ENCODE measurements around the gene S1PR5. TPM values are rescaled to one million over a fixed set of nuclear protein-coding genes. Genes with fewer than 3 reads are reported as not detected.

S1PR5 gene
- total RNA-seq, 1 experiment from 2014 or later = 2.4 TPM

GRCh38 chr19:10553943-10554381 is 36.7 kb upstream of the S1PR5 start:
- H3K4me3 ChIP-seq (ENCODE audit: low read length) = no peak overlapping the region
- no peak overlapping the region for H2AFZ ChIP-seq (ENCODE audit: low read length)
- intact Hi-C loops (cut with micrococcal nuclease) = no loop called here
- no peaks in the 10 kb centered on the region for H3K4me1 ChIP-seq (ENCODE audit: insufficient read depth, low read length)
- no peaks in the 10 kb centered on the region for H3K27me3 ChIP-seq (ENCODE audit: low read length)
- peaks cover 38% of the 10 kb centered on the region for H3K36me3 ChIP-seq (ENCODE audit: low read depth, low read length)
- H3K27ac ChIP-seq (ENCODE audit: low read length) = no peak overlapping the region
- H3K9me3 ChIP-seq (ENCODE audit: low read length) = no peaks in the 10 kb centered on the region
- no peaks in the 10 kb centered on the region for H4K20me1 ChIP-seq (ENCODE audit: low read length)
- no peaks in the 10 kb centered on the region for H3K79me2 ChIP-seq (ENCODE audit: low read length)
- POLR2A ChIA-PET (ENCODE audit: unreplicated experiment) = no interaction called here
- TF ChIP-seq EZH2phosphoT487 (IDR thresholded peaks at IDR 0.05; ENCODE audit: borderline replicate concordance, low read length) (no peak), CTCF (conservative IDR thresholded peaks at IDR 0.05; ENCODE audit: low read depth, low read length) (no peak), EZH2 (IDR thresholded peaks at IDR 0.05; ENCODE audit: low read length, unreplicated experiment) (no peak)
- H3K9me2 ChIP-seq (replicated peaks; ENCODE audit: low read length) = no peaks in the 10 kb centered on the region
- CTCF ChIA-PET = no interaction called here
- no peak for DNase-seq
- no peak for ATAC-seq
- H3F3A ChIP-seq (ENCODE audit: low read length, unreplicated experiment) = no peaks in the 10 kb centered on the region
- BruUV-seq (replicated peaks) = no TSS peak
- no peak overlapping the region for H3K9ac ChIP-seq (ENCODE audit: low read length)
- no peak overlapping the region for H3K4me2 ChIP-seq (ENCODE audit: low read length)

GRCh38 chr19:10553087-10553667 is 35.9 kb upstream of the S1PR5 start:
- intact Hi-C loops (cut with micrococcal nuclease) = no loop called here
- H3K36me3 ChIP-seq (ENCODE audit: low read depth, low read length) = peaks cover 40% of the 10 kb centered on the region
- POLR2A ChIA-PET (ENCODE audit: unreplicated experiment) = no interaction called here

More at GRCh38 chr19:10553087-10553667, 35.9 kb upstream of the S1PR5 start:
- H4K20me1 ChIP-seq (ENCODE audit: low read length) = no peaks in the 10 kb centered on the region
- no peaks in the 10 kb centered on the region for H3K79me2 ChIP-seq (ENCODE audit: low read length)
- TF ChIP-seq CTCF (conservative IDR thresholded peaks at IDR 0.05; ENCODE audit: low read depth, low read length) = no peak
- no peak for TF ChIP-seq EZH2phosphoT487 (IDR thresholded peaks at IDR 0.05; ENCODE audit: borderline replicate concordance, low read length)
- TF ChIP-seq EZH2 (IDR thresholded peaks at IDR 0.05; ENCODE audit: low read length, unreplicated experiment) = no peak
- no peak overlapping the region for H2AFZ ChIP-seq (ENCODE audit: low read length)
- ATAC-seq (no peak), DNase-seq (no peak)
- no peaks in the 10 kb centered on the region for H3K27me3 ChIP-seq (ENCODE audit: low read length)
- no peak overlapping the region for H3K4me3 ChIP-seq (ENCODE audit: low read length)
- CTCF ChIA-PET = no interaction called here
- H3K4me2 ChIP-seq (ENCODE audit: low read length) = no peak overlapping the region
- no peak overlapping the region for H3K9ac ChIP-seq (ENCODE audit: low read length)
- H3K9me3 ChIP-seq (ENCODE audit: low read length) = no peaks in the 10 kb centered on the region
- no TSS peak for BruUV-seq (replicated peaks)
- H3K4me1 ChIP-seq (ENCODE audit: insufficient read depth, low read length) = no peaks in the 10 kb centered on the region
- H3F3A ChIP-seq (ENCODE audit: low read length, unreplicated experiment) = no peaks in the 10 kb centered on the region
- no peaks in the 10 kb centered on the region for H3K9me2 ChIP-seq (replicated peaks; ENCODE audit: low read length)
- H3K27ac ChIP-seq (ENCODE audit: low read length) = no peak overlapping the region

Measured in PC-3 (cell line).